HEK293 (cell line): ENCODE results near the gene MLH1.
"Not testable (repeated sequence)": the region's sequence is repeated elsewhere in the genome, so short reads cannot be mapped to it uniquely, and the experiment has no call there.

Source experiments
- CTCF ChIA-PET: fragments of 350-600 bp; formaldehyde crosslinking; extraction: SDS; loops from one replicate; lab custom pipeline; 2021; ENCODE audit warnings: antibody characterized with exemption; lab: Yijun Ruan, JAX
- POLR2A ChIA-PET: fragments of 300-600 bp; formaldehyde crosslinking; extraction: SDS; loops from one replicate; lab custom pipeline; 2020; ENCODE audit warnings: antibody characterized with exemption, inconsistent platforms; lab: Yijun Ruan, JAX
- H3K27ac ChIP-seq: fragments of 200-500 bp; sonication (Bioruptor generic); 2 replicates; pipeline ENCODE4 v1.5.1; 2014; ENCODE audit warnings: low read depth, low read length, control low read depth, inconsistent platforms; ENCODE audit errors: extremely low read depth
- H3K36me3 ChIP-seq, 2 experiments: fragments of 200-500 bp in 1 of 2; sonication (Bioruptor generic) in 1 of 2; 1 replicate in 1 of 2; 2 replicates in 1 of 2; pipeline ENCODE4 v1.5.1; 2014 to 2017; ENCODE audit warnings: inconsistent platforms in 2 of 2, low read length in 2 of 2; ENCODE audit not compliant: control insufficient read depth in 2 of 2, insufficient read depth in 1 of 2
- H3K4me1 ChIP-seq: fragments of 200-500 bp; sonication (Bioruptor generic); 2 replicates; pipeline ENCODE4 v1.5.1; 2014; ENCODE audit warnings: mild to moderate bottlenecking, low read length, inconsistent platforms; ENCODE audit not compliant: control insufficient read depth, insufficient read depth
- H3K4me3 ChIP-seq: 2 replicates; pipeline ENCODE4 v1.5.1; 2011; ENCODE audit warnings: low read depth, mild to moderate bottlenecking, control low read depth, low read length, moderate library complexity
- H3K9me3 ChIP-seq: fragments of 200-500 bp; sonication (Bioruptor generic); 2 replicates; pipeline ENCODE4 v1.5.1; 2014; ENCODE audit warnings: low read depth, low read length, inconsistent platforms; ENCODE audit not compliant: control insufficient read depth, insufficient read depth
- BCL11A ChIP-seq: fragments of 450-650 bp; formaldehyde crosslinking; IDR thresholded peaks from 2 replicates; pipeline ENCODE4 v1.5.1; 2016; ENCODE audit warnings: low read depth, missing biosample characterization, missing genetic modification characterization
- HIC1 ChIP-seq: fragments of 450-650 bp; formaldehyde crosslinking; IDR thresholded peaks from 2 replicates; pipeline ENCODE4 v1.5.1; 2016; ENCODE audit warnings: missing biosample characterization, missing genetic modification characterization
- HOXC10 ChIP-seq: sonication (generic); formaldehyde crosslinking; IDR thresholded peaks from 2 replicates; pipeline ENCODE4 v1.8.1; 2023; ENCODE audit warnings: mild to moderate bottlenecking, missing genetic modification reagents
- KLF10 ChIP-seq: fragments of 450-650 bp; IDR thresholded peaks from 2 replicates; pipeline ENCODE4 v1.5.1; 2018; ENCODE audit warnings: missing biosample characterization, mild to moderate bottlenecking, missing genetic modification characterization
- KLF16 ChIP-seq: fragments of 450-650 bp; formaldehyde crosslinking; IDR thresholded peaks from 2 replicates; pipeline ENCODE4 v1.5.1; 2017; ENCODE audit warnings: missing biosample characterization, missing genetic modification characterization
- SP3 ChIP-seq: fragments of 450-650 bp; formaldehyde crosslinking; IDR thresholded peaks from 2 replicates; pipeline ENCODE4 v1.5.1; 2016; ENCODE audit warnings: missing biosample characterization, missing genetic modification characterization
- ZBTB21 ChIP-seq: fragments of 450-650 bp; formaldehyde crosslinking; IDR thresholded peaks from 2 replicates; pipeline ENCODE4 v1.5.1; 2017; ENCODE audit warnings: missing biosample characterization, missing genetic modification characterization
- ZBTB6 ChIP-seq: fragments of 450-650 bp; formaldehyde crosslinking; IDR thresholded peaks from 2 replicates; pipeline ENCODE4 v1.5.1; 2017; ENCODE audit warnings: missing biosample characterization, missing genetic modification characterization
- ZEB2 ChIP-seq: fragments of 450-650 bp; formaldehyde crosslinking; IDR thresholded peaks from 2 replicates; pipeline ENCODE4 v1.5.1; 2016; ENCODE audit warnings: missing biosample characterization, missing genetic modification characterization
- ZNF133 ChIP-seq: fragments of 450-650 bp; formaldehyde crosslinking; IDR thresholded peaks from 2 replicates; pipeline ENCODE4 v1.5.1; 2016; ENCODE audit warnings: missing biosample characterization, missing genetic modification characterization
- ZNF184 ChIP-seq: fragments of 450-650 bp; IDR thresholded peaks from 2 replicates; pipeline ENCODE4 v1.5.1; 2018; ENCODE audit warnings: missing biosample characterization, mild to moderate bottlenecking, missing genetic modification characterization
- ZNF2 ChIP-seq: fragments of 450-650 bp; formaldehyde crosslinking; IDR thresholded peaks from 2 replicates; pipeline ENCODE4 v1.5.1; 2016; ENCODE audit warnings: missing biosample characterization, missing genetic modification characterization
- ZNF239 ChIP-seq: fragments of 450-650 bp; formaldehyde crosslinking; IDR thresholded peaks from 2 replicates; pipeline ENCODE4 v1.5.1; 2016; ENCODE audit warnings: missing biosample characterization, missing genetic modification characterization
- ZNF350 ChIP-seq: fragments of 450-650 bp; formaldehyde crosslinking; IDR thresholded peaks from 2 replicates; pipeline ENCODE4 v1.5.0; 2017; ENCODE audit warnings: missing biosample characterization, mild to moderate bottlenecking, missing genetic modification characterization
- ZNF48 ChIP-seq: fragments of 450-650 bp; formaldehyde crosslinking; IDR thresholded peaks from 2 replicates; pipeline ENCODE4 v1.5.1; 2016; ENCODE audit warnings: missing biosample characterization, missing genetic modification characterization
- ZNF530 ChIP-seq: fragments of 450-650 bp; formaldehyde crosslinking; IDR thresholded peaks from 2 replicates; pipeline ENCODE4 v1.5.1; 2016; ENCODE audit warnings: low read depth, missing biosample characterization, missing genetic modification characterization
- ZNF561 ChIP-seq: fragments of 450-650 bp; IDR thresholded peaks from 2 replicates; pipeline ENCODE4 v1.5.1; 2018; ENCODE audit warnings: missing biosample characterization, missing genetic modification characterization, borderline replicate concordance
- ZNF624 ChIP-seq: fragments of 450-650 bp; formaldehyde crosslinking; IDR thresholded peaks from 2 replicates; pipeline ENCODE4 v1.5.1; 2017; ENCODE audit warnings: missing biosample characterization, missing genetic modification characterization
- ZNF639 ChIP-seq: fragments of 450-650 bp; formaldehyde crosslinking; IDR thresholded peaks from 2 replicates; pipeline ENCODE4 v1.5.1; 2016; ENCODE audit warnings: missing biosample characterization, missing genetic modification characterization
- ZNF707 ChIP-seq: fragments of 450-650 bp; formaldehyde crosslinking; IDR thresholded peaks from 2 replicates; pipeline ENCODE4 v1.5.1; 2016; ENCODE audit warnings: missing biosample characterization, missing genetic modification characterization
- ZNF777 ChIP-seq: fragments of 450-650 bp; formaldehyde crosslinking; IDR thresholded peaks from 2 replicates; pipeline ENCODE4 v1.5.1; 2017; ENCODE audit warnings: missing biosample characterization, missing genetic modification characterization, borderline replicate concordance
- ZNF837 ChIP-seq: fragments of 450-650 bp; formaldehyde crosslinking; IDR thresholded peaks from 2 replicates; pipeline ENCODE4 v1.5.1; 2016; ENCODE audit warnings: missing biosample characterization, missing genetic modification characterization
- ZSCAN5A ChIP-seq: fragments of 450-650 bp; formaldehyde crosslinking; IDR thresholded peaks from 2 replicates; pipeline ENCODE4 v1.5.1; 2016; ENCODE audit warnings: missing biosample characterization, missing genetic modification characterization

The MLH1 gene

GRCh38 chr3:37054370-37054769 is 61.1 kb downstream of the MLH1 start (continued):
- 0 out of 2 replicates have a peak, but pooled peaks have one; percentile 22 for TF ChIP-seq BCL11A
- no peak for TF ChIP-seq ZNF48
- no peak for TF ChIP-seq ZNF530 (tag by site-specific recombination)
- TF ChIP-seq ZNF239 (tag by site-specific recombination): no peak
- TF ChIP-seq ZNF184 (tag by site-specific recombination): peak; percentile 20; the same call in 1 of the 2 replicates
- no peak for TF ChIP-seq HOXC10 (CRISPR knock-in tag)
- TF ChIP-seq ZNF707 (tag by site-specific recombination): no peak
- peak; percentile 64; the same call in 1 of the 2 replicates for TF ChIP-seq ZEB2 (tag by site-specific recombination)
- no peak for TF ChIP-seq ZNF2 (tag by site-specific recombination)
- 0 out of 2 replicates have a peak, but pooled peaks have one; percentile 49 for TF ChIP-seq ZNF639
- no peak for TF ChIP-seq ZNF561
- TF ChIP-seq KLF10 (tag by site-specific recombination): peak; percentile 69
- TF ChIP-seq, all 188 proteins: peak for 25

- H3K36me3 ChIP-seq: peaks cover 11 to 71% of the 10 kb centered on the region in 2 experiments; a peak in 2 of 3 replicates
- H3K27ac ChIP-seq, POLR2A ChIA-PET, H3K4me1 ChIP-seq, H3K4me3 ChIP-seq, H3K9me3 ChIP-seq, CTCF ChIA-PET: not testable (repeated sequence)
Measured at GRCh38 chr3:37055077-37055476, 61.8 kb downstream of the MLH1 start.

- CTCF ChIA-PET: interaction anchor here (0.9 kb wide), 1 partner anchor 32 kb away, joined by 3 read pairs; no protein-coding TSS in a partner anchor
- POLR2A ChIA-PET: no interaction called here
- peaks cover 7 to 63% of the 10 kb centered on the region in 2 experiments; a peak in 2 of 3 replicates for H3K36me3 ChIP-seq
Measured at GRCh38 chr3:37056826-37057225, 63.5 kb downstream of the MLH1 start.

More at GRCh38 chr3:37056826-37057225, 63.5 kb downstream of the MLH1 start:
- Histone ChIP-seq H3K4me3 (no peak overlapping the region), H3K9me3 (no peaks in the 10 kb centered on the region), H3K4me1 (peaks cover 7% of the 10 kb centered on the region; the same call in 1 of the 2 replicates), H3K27ac (no peak overlapping the region)
- TF ChIP-seq KLF10 (tag by site-specific recombination) (no peak), ZNF350 (tag by site-specific recombination) (no peak), ZSCAN5A (no peak), ZNF777 (no peak), ZNF837 (tag by site-specific recombination) (no peak), SP3 (tag by site-specific recombination) (no peak), ZBTB21 (tag by site-specific recombination) (no peak), ZNF133 (tag by site-specific recombination) (no peak), ZBTB6 (tag by site-specific recombination) (no peak), KLF16 (tag by site-specific recombination) (no peak), HIC1 (tag by site-specific recombination) (no peak), ZNF624 (tag by site-specific recombination) (no peak)
